H1 (cell line): ENCODE results near the gene PRDX5. TPM values are rescaled to one million over a fixed set of nuclear protein-coding genes. Genes with fewer than 3 reads are reported as not detected.

Source experiments
- CTCF ChIA-PET: fragments of 300-600 bp; sonication (Branson Sonifier 250); formaldehyde crosslinking; loops from one replicate; lab custom pipeline; 2021; ENCODE audit not compliant: partially characterized antibody; lab: Charles Lee
- POLR2A ChIA-PET: fragments of 300-600 bp; sonication (Branson Sonifier 250); formaldehyde crosslinking; loops from one replicate; lab custom pipeline; 2021; ENCODE audit warnings: inconsistent platforms; ENCODE audit not compliant: partially characterized antibody; lab: Charles Lee
- DNase-seq, 2 experiments: peaks; one replicate each; pipeline versions ENCODE4 v3.0.0 to v3.0.0-alpha.2; 2010 to 2022; ENCODE audit warnings: low spot score in 2 of 2, low read depth in 1 of 2, mixed read lengths in 1 of 2
- FAIRE-seq: peaks from 2 replicates; lab custom pipeline; 2011; peaks lifted over from hg19 to GRCh38; lab: Jason Lieb, UNC
- H2AFZ ChIP-seq: 2 replicates; pipeline ENCODE4 v1.8.1; 2012; ENCODE audit warnings: low read length, inconsistent platforms
- H2AK5ac ChIP-seq: 2 replicates; pipeline ENCODE4 v1.6.1; 2013; ENCODE audit warnings: low read depth, low read length
- H2BK120ac ChIP-seq: replicated peaks from 2 replicates; pipeline ENCODE3; 2013; ENCODE audit warnings: low read depth, low read length, inconsistent platforms
- H2BK12ac ChIP-seq: 2 replicates; pipeline ENCODE4 v1.6.1; 2013; ENCODE audit warnings: low read depth, low read length
- H2BK15ac ChIP-seq: 2 replicates; pipeline ENCODE4 v1.6.1; 2013; ENCODE audit warnings: low read length
- H2BK20ac ChIP-seq: 2 replicates; pipeline ENCODE4 v1.6.1; 2013; ENCODE audit warnings: low read length
- H2BK5ac ChIP-seq: 2 replicates; pipeline ENCODE4 v1.6.1; 2013; ENCODE audit warnings: low read depth, low read length
- H3K14ac ChIP-seq: 2 replicates; pipeline ENCODE4 v1.6.1; 2013; ENCODE audit warnings: inconsistent platforms; ENCODE audit not compliant: insufficient read length
- H3K18ac ChIP-seq: 2 replicates; pipeline ENCODE4 v1.6.1; 2013; ENCODE audit warnings: low read length; ENCODE audit errors: extremely low read depth
- H3K23ac ChIP-seq: 2 replicates; pipeline ENCODE4 v1.6.1; 2013; ENCODE audit warnings: inconsistent platforms; ENCODE audit not compliant: insufficient read length
- H3K23me2 ChIP-seq: 2 replicates; pipeline ENCODE4 v1.6.1; 2013; ENCODE audit warnings: low read depth, low read length
- H3K27ac ChIP-seq: 2 replicates; pipeline ENCODE4 v1.6.1; 2011; ENCODE audit warnings: low read depth, low read length, inconsistent platforms
- H3K27me3 ChIP-seq, 4 experiments: replicated peaks in 1 of 4; 1 replicate in 1 of 4; 2 replicates in 3 of 4; pipeline versions ENCODE4 v1.6.1 to v1.8.1; 2011 to 2013; ENCODE audit warnings: low read length in 3 of 4, mild to moderate bottlenecking in 3 of 4, inconsistent platforms in 2 of 4, mixed read lengths in 2 of 4, moderate library complexity in 1 of 4; ENCODE audit not compliant: control insufficient read depth in 3 of 4, insufficient read depth in 3 of 4; ENCODE audit errors: extremely low read depth in 1 of 4
- H3K36me3 ChIP-seq, 4 experiments: 2 replicates each; pipeline versions ENCODE4 v1.6.1 to v1.8.1; 2011 to 2013; ENCODE audit warnings: mild to moderate bottlenecking in 4 of 4, low read length in 3 of 4, moderate library complexity in 2 of 4, control low read depth in 1 of 4, inconsistent platforms in 1 of 4; ENCODE audit not compliant: insufficient read depth in 4 of 4, control insufficient read depth in 2 of 4
- H3K4ac ChIP-seq: replicated peaks from 2 replicates; pipeline ENCODE3; 2013; ENCODE audit warnings: low read length, low read depth, mixed read lengths, inconsistent platforms; ENCODE audit not compliant: insufficient read length
- H3K4me1 ChIP-seq, 4 experiments: replicated peaks in 1 of 4; 1 replicate in 1 of 4; 2 replicates in 3 of 4; pipeline versions ENCODE4 v1.6.1 to v1.8.1; 2011 to 2013; ENCODE audit warnings: low read length in 3 of 4, inconsistent platforms in 2 of 4, mixed read lengths in 1 of 4; ENCODE audit not compliant: insufficient read depth in 4 of 4, control insufficient read depth in 3 of 4
- H3K4me2 ChIP-seq, 2 experiments: 2 replicates each; pipeline versions ENCODE4 v1.6.1 to v1.8.1; 2011 to 2013; ENCODE audit warnings: low read depth in 2 of 2, low read length in 2 of 2, control low read depth in 1 of 2, inconsistent platforms in 1 of 2, mild to moderate bottlenecking in 1 of 2; ENCODE audit not compliant: insufficient read depth in 1 of 2
- H3K4me3 ChIP-seq, 4 experiments: fragments of 200-600, 300-600 bp in 1 of 4; sonication (generic), shearing (Covaris generic), sonication (Bioruptor Twin) in 1 of 4; 2 replicates each; pipeline versions ENCODE4 v1.5.1 to v1.8.1; 2011 to 2016; ENCODE audit warnings: low read length in 4 of 4, low read depth in 3 of 4, control low read depth in 2 of 4, inconsistent platforms in 2 of 4, mild to moderate bottlenecking in 2 of 4, mixed read lengths in 1 of 4, moderate library complexity in 1 of 4; ENCODE audit not compliant: insufficient read depth in 2 of 4; ENCODE audit errors: extremely low read depth in 1 of 4
- H3K56ac ChIP-seq: replicated peaks from 2 replicates; pipeline ENCODE3; 2013; ENCODE audit warnings: low read depth, mild to moderate bottlenecking, mixed read lengths, low read length, inconsistent platforms; ENCODE audit not compliant: insufficient read length
- H3K79me1 ChIP-seq: 2 replicates; pipeline ENCODE4 v1.6.1; 2013; ENCODE audit warnings: low read depth, low read length, control low read depth
- H3K79me2 ChIP-seq, 2 experiments: 2 replicates each; pipeline versions ENCODE4 v1.6.1 to v1.8.1; 2012 to 2013; ENCODE audit warnings: low read length in 2 of 2, mild to moderate bottlenecking in 2 of 2, inconsistent platforms in 1 of 2; ENCODE audit not compliant: insufficient read depth in 2 of 2, control insufficient read depth in 1 of 2
- H3K9ac ChIP-seq, 4 experiments: replicated peaks in 1 of 4; 1 replicate in 1 of 4; 2 replicates in 3 of 4; pipeline versions ENCODE4 v1.6.1 to v1.8.1; 2011 to 2013; ENCODE audit warnings: low read depth in 3 of 4, low read length in 3 of 4, control low read depth in 2 of 4, mild to moderate bottlenecking in 2 of 4, moderate library complexity in 2 of 4, inconsistent platforms in 1 of 4; ENCODE audit errors: extremely low read depth in 1 of 4
- H3K9me3 ChIP-seq, 2 experiments: 2 replicates each; pipeline versions ENCODE4 v1.6.1 to v1.8.1; 2012 to 2013; ENCODE audit warnings: mild to moderate bottlenecking in 2 of 2, moderate library complexity in 2 of 2, control low read depth in 1 of 2, inconsistent platforms in 1 of 2, low read depth in 1 of 2, low read length in 1 of 2, mixed read lengths in 1 of 2; ENCODE audit not compliant: insufficient read depth in 2 of 2
- H4K20me1 ChIP-seq, 2 experiments: replicated peaks in 1 of 2; 2 replicates each; pipeline versions ENCODE3 to v1.8.1; 2011 to 2013; ENCODE audit warnings: inconsistent platforms in 2 of 2, low read length in 2 of 2, mild to moderate bottlenecking in 1 of 2; ENCODE audit not compliant: insufficient read depth in 2 of 2, control insufficient read depth in 1 of 2
- H4K5ac ChIP-seq: 2 replicates; pipeline ENCODE4 v1.6.1; 2013; ENCODE audit warnings: low read length, low read depth, mixed read lengths, inconsistent platforms; ENCODE audit not compliant: insufficient read length
- H4K8ac ChIP-seq: 2 replicates; pipeline ENCODE4 v1.8.0; 2013; ENCODE audit warnings: mild to moderate bottlenecking, moderate library complexity, low read length, inconsistent platforms; ENCODE audit not compliant: insufficient read depth; ENCODE audit errors: extremely low read depth
- H4K91ac ChIP-seq: replicated peaks from 2 replicates; pipeline ENCODE3; 2013; ENCODE audit warnings: low read length, mixed read lengths, inconsistent platforms; ENCODE audit not compliant: insufficient read length
- GABPA ChIP-seq: IDR thresholded peaks from 2 replicates; pipeline ENCODE4 v1.6.1; 2011; ENCODE audit warnings: mild to moderate bottlenecking, low read length, moderate library complexity, borderline replicate concordance; ENCODE audit not compliant: insufficient read depth
- WGBS, 2 experiments: shearing (Covaris generic) in 1 of 2; methylation state at CpG; one replicate each; pipeline versions ENCODE4 v1.1.6 to v1.1.7; 2013 to 2015; ENCODE audit warnings: low lambda C conversion rate in 2 of 2, mixed read lengths in 2 of 2, inconsistent platforms in 1 of 2, low coverage in 1 of 2, missing lambda C conversion rate in 1 of 2; ENCODE audit not compliant: insufficient replicate concordance in 2 of 2, insufficient coverage in 1 of 2, insufficient read length in 1 of 2; ENCODE audit errors: extremely low coverage in 1 of 2, missing lambda C conversion rate in 1 of 2; 5-methylcytosine and 5-hydroxymethylcytosine counted together
- polyA plus RNA-seq, 7 experiments: library from polyadenylated mRNA; depleted of rRNA in 3 of 7; stranded (reverse) in 5 of 7; unstranded in 2 of 7; fragments of >200 nt in 5 of 7; fragments of 200-250 nt in 2 of 7; gene quantifications; 1 replicate in 5 of 7; 2 replicates in 1 of 7; 4 replicates in 1 of 7; pipeline versions ENCODE4 v1.2.1 to v1.2.3, GENCODE V29; 2011 to 2013; ENCODE audit warnings: missing spikeins in 2 of 7, mixed read lengths in 2 of 7
- total RNA-seq: library from RNA; stranded (reverse); fragmentation: NEBNext Ultra II Directional; extraction: Animal tissue kit (Norgen Biotek cat#: 25700); gene quantifications from 2 replicates; pipeline ENCODE4 v1.2.1, GENCODE V29; 2021

PRDX5 gene
- total and polyA plus RNA-seq, 2 of the 8 experiments (the other 6 are each of a cell fraction or from before 2014, with no cell fraction given), result 201 to 582 TPM

DNA sequence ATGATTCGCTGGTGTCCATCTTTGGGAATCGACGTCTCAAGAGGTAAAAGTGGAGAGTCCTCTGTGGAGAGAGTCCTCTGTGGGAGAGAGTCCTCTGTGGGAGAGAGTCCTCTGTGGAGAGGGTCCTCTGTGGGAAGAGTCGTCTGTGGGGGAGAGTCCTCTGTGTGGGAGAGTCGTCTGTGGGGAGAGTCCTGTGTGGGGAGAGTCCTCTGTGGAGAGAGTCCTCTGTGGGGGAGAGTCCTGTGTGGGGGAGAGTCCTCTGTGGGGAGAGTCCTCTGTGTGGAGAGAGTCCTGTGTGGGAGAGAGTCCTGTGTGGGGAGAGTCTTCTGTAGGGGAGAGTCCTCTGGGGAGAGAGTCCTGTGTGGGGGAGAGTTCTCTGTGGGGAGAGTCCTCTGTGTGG, 3.1 kb downstream of the PRDX5 start:
- H3K36me3 ChIP-seq, result peaks cover 0 to 19% (median 3%) of the 10 kb centered on the region in 4 experiments; a peak in 6 of 8 replicates
- no peak overlapping the region for H3K14ac ChIP-seq
- H4K91ac ChIP-seq, result no peak overlapping the region
- H3K56ac ChIP-seq, result no peak overlapping the region
- H3K79me2 ChIP-seq, result peaks cover 0 to 14% of the 10 kb centered on the region in 2 experiments; a peak in 1 of 4 replicates
- H4K8ac ChIP-seq, result no peak overlapping the region
- H2BK20ac ChIP-seq, result no peak overlapping the region
- H3K27ac ChIP-seq, result no peak overlapping the region
- ChIA-PET CTCF (interaction anchor here (1.8 to 20.8 kb wide), 3 partner anchors 11 to 19 kb away, joined by 4 to 614 read pairs (median 20); partner anchors contain the start of gene CCDC88B), POLR2A (interaction anchor here (0.6 to 2.6 kb wide), 2 partner anchors 10 to 11 kb away, joined by 3 to 12 read pairs; no protein-coding TSS in a partner anchor)
- peaks cover 6% of the 10 kb centered on the region; the same call in 1 of the 2 replicates for H3K79me1 ChIP-seq
- H3K27me3 ChIP-seq, result no peaks in the 10 kb centered on the region
- H2BK120ac ChIP-seq, result no peak overlapping the region
- H2BK15ac ChIP-seq, result no peak overlapping the region
- no peak for FAIRE-seq
- no peak overlapping the region for H3K4ac ChIP-seq
- H3K23ac ChIP-seq, result no peak overlapping the region
- no peak for DNase-seq
- no peaks in the 10 kb centered on the region for H3K9me3 ChIP-seq
- H2BK5ac ChIP-seq, result no peak overlapping the region
- no peak overlapping the region for H4K5ac ChIP-seq
- H3K4me1 ChIP-seq, result peaks cover 1 to 13% (median 7%) of the 10 kb centered on the region in 4 experiments; a peak in 6 of 7 replicates
- H2AK5ac ChIP-seq, result no peak overlapping the region
- no peak overlapping the region for H3K9ac ChIP-seq
- H3K4me2 ChIP-seq, result no peak overlapping the region
- peaks cover 0 to 3% of the 10 kb centered on the region in 2 experiments for H4K20me1 ChIP-seq
- WGBS, 2 experiments, result 84% methylated on average over 5 of the region's 5 CpGs; no CpG with 5 or more reads in 1 of the 2 experiments
- H2BK12ac ChIP-seq, result no peak overlapping the region
- H3K4me3 ChIP-seq, result no peak overlapping the region
- H2AFZ ChIP-seq, result no peak overlapping the region
- peaks cover 5% of the 10 kb centered on the region; the same call in 1 of the 2 replicates for H3K23me2 ChIP-seq
- H3K18ac ChIP-seq, result no peak overlapping the region
- no peak for TF ChIP-seq GABPA
